H1 (cell line): Measurements from ENCODE around the gene FNIP2. TPM values are rescaled to one million over a fixed set of nuclear protein-coding genes. Genes with fewer than 3 reads are reported as not detected.

Source experiments
- CTCF ChIA-PET: fragments of 300-600 bp; sonication (Branson Sonifier 250); formaldehyde crosslinking; loops from one replicate; lab custom pipeline; 2021; ENCODE audit not compliant: partially characterized antibody; lab: Charles Lee
- POLR2A ChIA-PET: fragments of 300-600 bp; sonication (Branson Sonifier 250); formaldehyde crosslinking; loops from one replicate; lab custom pipeline; 2021; ENCODE audit warnings: inconsistent platforms; ENCODE audit not compliant: partially characterized antibody; lab: Charles Lee
- DNase-seq, 2 experiments: peaks; one replicate each; pipeline versions ENCODE4 v3.0.0 to v3.0.0-alpha.2; 2010 to 2022; ENCODE audit warnings: low spot score in 2 of 2, low read depth in 1 of 2, mixed read lengths in 1 of 2
- FAIRE-seq: peaks from 2 replicates; lab custom pipeline; 2011; peaks lifted over from hg19 to GRCh38; lab: Jason Lieb, UNC
- H2AFZ ChIP-seq: 2 replicates; pipeline ENCODE4 v1.8.1; 2012; ENCODE audit warnings: low read length, inconsistent platforms
- H2AK5ac ChIP-seq: 2 replicates; pipeline ENCODE4 v1.6.1; 2013; ENCODE audit warnings: low read depth, low read length
- H2BK120ac ChIP-seq: replicated peaks from 2 replicates; pipeline ENCODE3; 2013; ENCODE audit warnings: low read depth, low read length, inconsistent platforms
- H2BK12ac ChIP-seq: 2 replicates; pipeline ENCODE4 v1.6.1; 2013; ENCODE audit warnings: low read depth, low read length
- H2BK15ac ChIP-seq: 2 replicates; pipeline ENCODE4 v1.6.1; 2013; ENCODE audit warnings: low read length
- H2BK20ac ChIP-seq: 2 replicates; pipeline ENCODE4 v1.6.1; 2013; ENCODE audit warnings: low read length
- H2BK5ac ChIP-seq: 2 replicates; pipeline ENCODE4 v1.6.1; 2013; ENCODE audit warnings: low read depth, low read length
- H3K14ac ChIP-seq: 2 replicates; pipeline ENCODE4 v1.6.1; 2013; ENCODE audit warnings: inconsistent platforms; ENCODE audit not compliant: insufficient read length
- H3K18ac ChIP-seq: 2 replicates; pipeline ENCODE4 v1.6.1; 2013; ENCODE audit warnings: low read length; ENCODE audit errors: extremely low read depth
- H3K23ac ChIP-seq: 2 replicates; pipeline ENCODE4 v1.6.1; 2013; ENCODE audit warnings: inconsistent platforms; ENCODE audit not compliant: insufficient read length
- H3K23me2 ChIP-seq: 2 replicates; pipeline ENCODE4 v1.6.1; 2013; ENCODE audit warnings: low read depth, low read length
- H3K27ac ChIP-seq: 2 replicates; pipeline ENCODE4 v1.6.1; 2011; ENCODE audit warnings: low read depth, low read length, inconsistent platforms
- H3K27me3 ChIP-seq, 4 experiments: replicated peaks in 1 of 4; 1 replicate in 1 of 4; 2 replicates in 3 of 4; pipeline versions ENCODE4 v1.6.1 to v1.8.1; 2011 to 2013; ENCODE audit warnings: low read length in 3 of 4, mild to moderate bottlenecking in 3 of 4, inconsistent platforms in 2 of 4, mixed read lengths in 2 of 4, moderate library complexity in 1 of 4; ENCODE audit not compliant: control insufficient read depth in 3 of 4, insufficient read depth in 3 of 4; ENCODE audit errors: extremely low read depth in 1 of 4
- H3K36me3 ChIP-seq, 4 experiments: 2 replicates each; pipeline versions ENCODE4 v1.6.1 to v1.8.1; 2011 to 2013; ENCODE audit warnings: mild to moderate bottlenecking in 4 of 4, low read length in 3 of 4, moderate library complexity in 2 of 4, control low read depth in 1 of 4, inconsistent platforms in 1 of 4; ENCODE audit not compliant: insufficient read depth in 4 of 4, control insufficient read depth in 2 of 4
- H3K4ac ChIP-seq: replicated peaks from 2 replicates; pipeline ENCODE3; 2013; ENCODE audit warnings: low read length, low read depth, mixed read lengths, inconsistent platforms; ENCODE audit not compliant: insufficient read length
- H3K4me1 ChIP-seq, 4 experiments: replicated peaks in 1 of 4; 1 replicate in 1 of 4; 2 replicates in 3 of 4; pipeline versions ENCODE4 v1.6.1 to v1.8.1; 2011 to 2013; ENCODE audit warnings: low read length in 3 of 4, inconsistent platforms in 2 of 4, mixed read lengths in 1 of 4; ENCODE audit not compliant: insufficient read depth in 4 of 4, control insufficient read depth in 3 of 4
- H3K4me2 ChIP-seq, 2 experiments: 2 replicates each; pipeline versions ENCODE4 v1.6.1 to v1.8.1; 2011 to 2013; ENCODE audit warnings: low read depth in 2 of 2, low read length in 2 of 2, control low read depth in 1 of 2, inconsistent platforms in 1 of 2, mild to moderate bottlenecking in 1 of 2; ENCODE audit not compliant: insufficient read depth in 1 of 2
- H3K4me3 ChIP-seq, 4 experiments: fragments of 200-600, 300-600 bp in 1 of 4; sonication (generic), shearing (Covaris generic), sonication (Bioruptor Twin) in 1 of 4; 2 replicates each; pipeline versions ENCODE4 v1.5.1 to v1.8.1; 2011 to 2016; ENCODE audit warnings: low read length in 4 of 4, low read depth in 3 of 4, control low read depth in 2 of 4, inconsistent platforms in 2 of 4, mild to moderate bottlenecking in 2 of 4, mixed read lengths in 1 of 4, moderate library complexity in 1 of 4; ENCODE audit not compliant: insufficient read depth in 2 of 4; ENCODE audit errors: extremely low read depth in 1 of 4
- H3K56ac ChIP-seq: replicated peaks from 2 replicates; pipeline ENCODE3; 2013; ENCODE audit warnings: low read depth, mild to moderate bottlenecking, mixed read lengths, low read length, inconsistent platforms; ENCODE audit not compliant: insufficient read length
- H3K79me1 ChIP-seq: 2 replicates; pipeline ENCODE4 v1.6.1; 2013; ENCODE audit warnings: low read depth, low read length, control low read depth
- H3K79me2 ChIP-seq, 2 experiments: 2 replicates each; pipeline versions ENCODE4 v1.6.1 to v1.8.1; 2012 to 2013; ENCODE audit warnings: low read length in 2 of 2, mild to moderate bottlenecking in 2 of 2, inconsistent platforms in 1 of 2; ENCODE audit not compliant: insufficient read depth in 2 of 2, control insufficient read depth in 1 of 2
- H3K9ac ChIP-seq, 4 experiments: replicated peaks in 1 of 4; 1 replicate in 1 of 4; 2 replicates in 3 of 4; pipeline versions ENCODE4 v1.6.1 to v1.8.1; 2011 to 2013; ENCODE audit warnings: low read depth in 3 of 4, low read length in 3 of 4, control low read depth in 2 of 4, mild to moderate bottlenecking in 2 of 4, moderate library complexity in 2 of 4, inconsistent platforms in 1 of 4; ENCODE audit errors: extremely low read depth in 1 of 4
- H3K9me3 ChIP-seq, 2 experiments: 2 replicates each; pipeline versions ENCODE4 v1.6.1 to v1.8.1; 2012 to 2013; ENCODE audit warnings: mild to moderate bottlenecking in 2 of 2, moderate library complexity in 2 of 2, control low read depth in 1 of 2, inconsistent platforms in 1 of 2, low read depth in 1 of 2, low read length in 1 of 2, mixed read lengths in 1 of 2; ENCODE audit not compliant: insufficient read depth in 2 of 2
- H4K20me1 ChIP-seq, 2 experiments: replicated peaks in 1 of 2; 2 replicates each; pipeline versions ENCODE3 to v1.8.1; 2011 to 2013; ENCODE audit warnings: inconsistent platforms in 2 of 2, low read length in 2 of 2, mild to moderate bottlenecking in 1 of 2; ENCODE audit not compliant: insufficient read depth in 2 of 2, control insufficient read depth in 1 of 2
- H4K5ac ChIP-seq: 2 replicates; pipeline ENCODE4 v1.6.1; 2013; ENCODE audit warnings: low read length, low read depth, mixed read lengths, inconsistent platforms; ENCODE audit not compliant: insufficient read length
- H4K8ac ChIP-seq: 2 replicates; pipeline ENCODE4 v1.8.0; 2013; ENCODE audit warnings: mild to moderate bottlenecking, moderate library complexity, low read length, inconsistent platforms; ENCODE audit not compliant: insufficient read depth; ENCODE audit errors: extremely low read depth
- H4K91ac ChIP-seq: replicated peaks from 2 replicates; pipeline ENCODE3; 2013; ENCODE audit warnings: low read length, mixed read lengths, inconsistent platforms; ENCODE audit not compliant: insufficient read length
- EZH2 ChIP-seq: fragments of 200-600 bp; sonication (generic); IDR thresholded peaks from 2 replicates; pipeline ENCODE4 v1.7.1; 2012; ENCODE audit warnings: low read depth, mild to moderate bottlenecking, moderate library complexity, low read length, inconsistent platforms; ENCODE audit not compliant: severe bottlenecking
- HDAC2 ChIP-seq, 2 experiments: fragments of 300-600 bp in 1 of 2; sonication (generic) in 1 of 2; IDR thresholded peaks; 2 replicates each; pipeline ENCODE4 v1.6.1; 2011 to 2012; ENCODE audit warnings: low read depth in 2 of 2, low read length in 2 of 2, mild to moderate bottlenecking in 2 of 2, moderate library complexity in 2 of 2, borderline replicate concordance in 1 of 2, inconsistent platforms in 1 of 2
- RAD21 ChIP-seq, 2 experiments: IDR thresholded peaks in 1 of 2; conservative IDR thresholded peaks in 1 of 2; 2 replicates each; pipeline ENCODE4 v1.6.1; 2011; ENCODE audit warnings: low read depth in 2 of 2, low read length in 2 of 2, improper control_type of control experiment in 1 of 2, inconsistent platforms in 1 of 2, mild to moderate bottlenecking in 1 of 2, moderate library complexity in 1 of 2
- TBP ChIP-seq: IDR thresholded peaks from 2 replicates; pipeline ENCODE4 v1.6.1; 2011; ENCODE audit warnings: low read depth, low read length, improper control_type of control experiment
- TCF12 ChIP-seq: IDR thresholded peaks from 2 replicates; pipeline ENCODE4 v1.6.1; 2011; ENCODE audit warnings: low read depth, mild to moderate bottlenecking, low read length
- ZNF274 ChIP-seq: IDR thresholded peaks from 2 replicates; pipeline ENCODE4 v1.7.0; 2012; ENCODE audit warnings: low read length, borderline replicate concordance; ENCODE audit errors: extremely low read depth
- WGBS, 2 experiments: shearing (Covaris generic) in 1 of 2; methylation state at CpG; one replicate each; pipeline versions ENCODE4 v1.1.6 to v1.1.7; 2013 to 2015; ENCODE audit warnings: low lambda C conversion rate in 2 of 2, mixed read lengths in 2 of 2, inconsistent platforms in 1 of 2, low coverage in 1 of 2, missing lambda C conversion rate in 1 of 2; ENCODE audit not compliant: insufficient replicate concordance in 2 of 2, insufficient coverage in 1 of 2, insufficient read length in 1 of 2; ENCODE audit errors: extremely low coverage in 1 of 2, missing lambda C conversion rate in 1 of 2; 5-methylcytosine and 5-hydroxymethylcytosine counted together
- polyA plus RNA-seq, 7 experiments: library from polyadenylated mRNA; depleted of rRNA in 3 of 7; stranded (reverse) in 5 of 7; unstranded in 2 of 7; fragments of >200 nt in 5 of 7; fragments of 200-250 nt in 2 of 7; gene quantifications; 1 replicate in 5 of 7; 2 replicates in 1 of 7; 4 replicates in 1 of 7; pipeline versions ENCODE4 v1.2.1 to v1.2.3, GENCODE V29; 2011 to 2013; ENCODE audit warnings: missing spikeins in 2 of 7, mixed read lengths in 2 of 7
- total RNA-seq: library from RNA; stranded (reverse); fragmentation: NEBNext Ultra II Directional; extraction: Animal tissue kit (Norgen Biotek cat#: 25700); gene quantifications from 2 replicates; pipeline ENCODE4 v1.2.1, GENCODE V29; 2021
- TF ChIP-seq, protein P1 (sequence below): IDR thresholded peaks from 2 replicates; pipeline ENCODE4 v1.6.1; 2012; ENCODE audit warnings: low read length, inconsistent platforms

FNIP2 gene
- total and polyA plus RNA-seq, 2 of the 8 experiments (the other 6 are each of a cell fraction or from before 2014, with no cell fraction given): 4.0 to 13.0 TPM

- Histone ChIP-seq H3K4me1 (peaks cover 0 to 2% (median under 1%) of the 10 kb centered on the region in 4 experiments; a peak in 3 of 7 replicates), H3K4ac (no peak overlapping the region), H3K9me3 (peaks cover 3 to 7% of the 10 kb centered on the region in 2 experiments; a peak in 1 of 4 replicates), H4K20me1 (no peaks in the 10 kb centered on the region), H3K23me2 (no peaks in the 10 kb centered on the region), H3K9ac (no peak overlapping the region), H3K27ac (no peak overlapping the region), H3K18ac (no peak overlapping the region), H3K79me1 (no peaks in the 10 kb centered on the region), H2BK5ac (no peak overlapping the region), H4K5ac (no peak overlapping the region), H4K8ac (no peak overlapping the region), H4K91ac (no peak overlapping the region), H2BK12ac (no peak overlapping the region), H3K56ac (no peak overlapping the region), H2AFZ (no peak overlapping the region), H3K79me2 (no peaks in the 10 kb centered on the region), H3K27me3 (no peaks in the 10 kb centered on the region), H3K36me3 (peaks cover 0 to 9% (median 0%) of the 10 kb centered on the region in 4 experiments; a peak in 2 of 8 replicates), H3K14ac (no peak overlapping the region), H2AK5ac (no peak overlapping the region), H3K4me2 (no peak overlapping the region), H2BK15ac (no peak overlapping the region), H3K23ac (no peak overlapping the region), H2BK120ac (no peak overlapping the region), H2BK20ac (no peak overlapping the region), H3K4me3 (no peak overlapping the region)
- FAIRE-seq (no peak), DNase-seq (no peak)
- ChIA-PET CTCF (no interaction called here), POLR2A (no interaction called here)
- TF ChIP-seq HDAC2 (IDR thresholded peaks at IDR 0.05; ENCODE audit: borderline replicate concordance in 1 of 2, low read depth in 2 of 2, low read length in 2 of 2) (no peak), TCF12 (no peak), EZH2 (no peak), RAD21 (IDR thresholded peaks at IDR 0.05 in 1 of 2, conservative IDR thresholded peaks at IDR 0.05 in 1 of 2; ENCODE audit: low read depth in 2 of 2, low read length in 2 of 2) (no peak), ZNF274 (no peak), TBP (no peak)
- TF ChIP-seq, protein P1, sequence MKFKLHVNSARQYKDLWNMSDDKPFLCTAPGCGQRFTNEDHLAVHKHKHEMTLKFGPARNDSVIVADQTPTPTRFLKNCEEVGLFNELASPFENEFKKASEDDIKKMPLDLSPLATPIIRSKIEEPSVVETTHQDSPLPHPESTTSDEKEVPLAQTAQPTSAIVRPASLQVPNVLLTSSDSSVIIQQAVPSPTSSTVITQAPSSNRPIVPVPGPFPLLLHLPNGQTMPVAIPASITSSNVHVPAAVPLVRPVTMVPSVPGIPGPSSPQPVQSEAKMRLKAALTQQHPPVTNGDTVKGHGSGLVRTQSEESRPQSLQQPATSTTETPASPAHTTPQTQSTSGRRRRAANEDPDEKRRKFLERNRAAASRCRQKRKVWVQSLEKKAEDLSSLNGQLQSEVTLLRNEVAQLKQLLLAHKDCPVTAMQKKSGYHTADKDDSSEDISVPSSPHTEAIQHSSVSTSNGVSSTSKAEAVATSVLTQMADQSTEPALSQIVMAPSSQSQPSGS: no peak
- 93% methylated on average over 4 of the region's 4 CpGs; no CpG with 5 or more reads in 1 of the 2 experiments for WGBS, 2 experiments
These were observed 108.2 kb downstream of the FNIP2 start for GRCh38 chr4:158877069-158877468.
